ENCODE results near the gene MYOT.
A peak's percentile ranks its signal among the peaks of the same experiment; 100 is the strongest.
"Not testable (repeated sequence)": the region's sequence is repeated elsewhere in the genome, so short reads cannot be mapped to it uniquely, and the experiment has no call there.

MYOT gene

DNA sequence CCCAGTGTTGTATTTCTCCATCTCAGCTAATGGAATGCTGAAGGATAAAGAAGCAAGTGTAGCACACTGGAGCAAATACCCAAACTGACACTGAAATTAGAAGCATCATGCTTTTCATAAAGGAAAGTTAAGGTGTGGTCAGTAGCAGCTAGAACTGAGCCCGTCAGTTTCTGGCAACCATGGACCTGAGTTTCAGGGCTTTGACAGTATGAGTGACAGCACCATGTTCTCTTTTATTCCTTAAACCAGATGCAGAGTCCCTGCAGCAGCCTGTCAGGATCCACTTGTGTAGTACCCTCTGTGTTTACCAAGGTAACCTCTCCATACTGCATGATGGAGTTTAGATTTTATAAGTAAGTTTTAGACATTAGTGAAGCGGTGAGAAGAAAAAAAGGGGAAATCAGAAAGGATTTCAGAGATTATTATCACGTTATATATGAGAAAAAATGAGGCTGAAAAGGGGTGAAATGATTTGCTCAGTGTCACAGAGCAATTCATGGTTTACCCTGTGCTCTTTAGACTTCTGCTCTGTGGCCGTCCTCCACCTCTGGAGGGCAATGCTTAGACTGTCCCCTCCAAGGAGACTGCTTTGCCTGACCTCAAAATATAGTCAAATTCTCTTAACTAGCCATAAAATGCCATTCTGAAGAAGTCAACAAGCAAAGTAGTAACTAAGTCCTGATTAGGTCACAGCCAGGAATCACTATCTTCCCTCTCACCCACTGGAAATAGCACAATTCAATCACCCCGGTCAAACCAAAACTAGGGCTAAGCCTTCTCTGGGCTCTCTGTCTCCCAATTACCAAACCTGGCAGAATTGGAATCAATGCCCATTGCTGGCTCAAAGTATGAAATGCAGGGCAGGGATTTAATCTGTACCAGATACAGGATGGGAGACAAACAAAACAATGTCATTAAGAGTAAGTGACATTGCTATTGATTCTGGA lies 10.5 kb upstream of the MYOT start:
- no peak for DNase-seq

DNA sequence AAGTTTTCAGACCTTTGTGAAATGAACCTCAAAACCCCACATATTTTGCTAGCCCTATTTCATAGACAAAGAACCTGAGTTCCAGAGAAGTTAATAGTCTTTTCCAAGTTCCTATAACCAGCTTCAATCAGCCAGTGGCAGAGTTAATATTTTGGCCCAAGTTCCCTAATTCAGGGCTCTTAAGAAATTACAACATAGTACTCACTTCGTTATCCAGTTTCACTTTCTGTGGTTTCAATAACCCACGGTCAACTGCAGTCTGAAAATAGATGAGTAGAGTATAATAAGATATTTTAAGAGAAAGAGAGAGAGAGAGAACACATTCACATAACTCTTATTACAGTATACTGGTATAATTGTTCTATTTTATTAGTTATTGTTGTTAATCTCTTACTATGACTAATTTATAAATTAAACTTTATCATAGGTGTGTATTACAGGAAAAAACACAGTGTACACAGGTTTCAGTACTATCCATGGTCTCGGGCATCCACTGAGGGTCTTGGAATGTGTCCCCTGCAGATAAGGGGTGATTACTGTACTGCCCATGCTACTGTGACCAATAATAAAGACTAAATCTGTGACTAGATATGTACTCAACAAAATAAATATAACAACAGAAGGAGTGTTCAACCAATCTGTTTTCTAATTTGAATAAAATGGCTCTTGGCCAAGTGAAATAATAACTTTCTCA lies 9.3 kb upstream of the MYOT start:
- peak in 1 of 2 donors; percentile 5 for DNase-seq

DNA sequence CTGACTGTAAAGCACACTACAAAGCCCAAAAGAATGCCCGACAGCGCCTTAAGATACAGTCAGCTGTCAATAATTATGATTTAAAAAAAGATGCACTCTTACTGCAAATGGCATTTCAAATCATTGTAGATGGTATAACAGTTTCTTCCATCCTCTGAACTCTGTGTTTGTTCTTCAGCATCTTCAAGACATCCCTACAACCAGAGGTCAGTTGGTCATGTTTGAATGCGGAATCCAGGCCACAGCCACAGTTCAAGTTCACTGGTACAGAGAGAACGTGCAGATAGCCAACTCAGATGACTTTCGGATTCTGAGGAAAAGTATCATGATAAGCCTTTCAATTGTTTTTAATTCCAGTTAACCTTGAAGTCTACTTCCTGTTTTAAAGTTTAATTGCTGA lies 8.7 kb upstream of the MYOT start:
- DNase-seq = no peak

DNA sequence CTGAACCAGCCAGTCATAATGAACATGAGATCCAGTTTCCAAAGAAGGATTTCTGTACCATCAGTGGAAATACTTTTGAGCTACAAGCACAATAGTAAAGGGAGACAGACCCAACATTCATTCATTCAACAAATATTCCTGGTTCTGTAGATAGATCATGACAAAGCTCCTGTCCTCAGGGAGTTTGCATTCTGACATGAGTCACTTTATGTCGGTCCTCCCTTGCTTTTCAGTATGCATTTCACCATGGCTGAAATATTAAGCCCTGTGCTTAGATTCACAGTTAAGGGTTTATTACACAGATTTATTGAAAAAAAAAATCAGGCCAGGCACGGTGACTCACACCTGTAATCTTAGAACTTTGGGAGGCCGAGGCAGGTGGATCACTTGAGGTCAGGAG lies 5.4 kb upstream of the MYOT start:
- no peak for DNase-seq

DNA sequence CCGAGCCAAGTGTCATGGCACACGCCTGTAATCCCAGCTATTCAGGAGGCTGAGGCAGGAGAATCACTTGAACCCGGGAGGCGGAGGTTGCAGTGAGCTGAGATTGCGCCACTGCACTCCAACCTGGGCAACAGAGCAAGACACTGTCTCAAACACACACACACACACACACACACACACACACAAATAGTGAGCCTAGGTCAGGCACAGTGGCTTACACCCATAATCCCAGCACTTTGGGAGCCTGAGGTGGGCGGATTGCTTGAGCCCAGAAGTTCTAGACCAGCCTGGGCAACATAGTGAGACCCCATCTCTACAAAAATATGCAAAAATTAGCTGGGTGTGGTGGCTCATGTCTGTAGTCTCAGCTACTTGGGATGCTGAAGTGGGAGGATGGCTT lies 4.0 kb upstream of the MYOT start:
- not testable (repeated sequence) for DNase-seq

DNA sequence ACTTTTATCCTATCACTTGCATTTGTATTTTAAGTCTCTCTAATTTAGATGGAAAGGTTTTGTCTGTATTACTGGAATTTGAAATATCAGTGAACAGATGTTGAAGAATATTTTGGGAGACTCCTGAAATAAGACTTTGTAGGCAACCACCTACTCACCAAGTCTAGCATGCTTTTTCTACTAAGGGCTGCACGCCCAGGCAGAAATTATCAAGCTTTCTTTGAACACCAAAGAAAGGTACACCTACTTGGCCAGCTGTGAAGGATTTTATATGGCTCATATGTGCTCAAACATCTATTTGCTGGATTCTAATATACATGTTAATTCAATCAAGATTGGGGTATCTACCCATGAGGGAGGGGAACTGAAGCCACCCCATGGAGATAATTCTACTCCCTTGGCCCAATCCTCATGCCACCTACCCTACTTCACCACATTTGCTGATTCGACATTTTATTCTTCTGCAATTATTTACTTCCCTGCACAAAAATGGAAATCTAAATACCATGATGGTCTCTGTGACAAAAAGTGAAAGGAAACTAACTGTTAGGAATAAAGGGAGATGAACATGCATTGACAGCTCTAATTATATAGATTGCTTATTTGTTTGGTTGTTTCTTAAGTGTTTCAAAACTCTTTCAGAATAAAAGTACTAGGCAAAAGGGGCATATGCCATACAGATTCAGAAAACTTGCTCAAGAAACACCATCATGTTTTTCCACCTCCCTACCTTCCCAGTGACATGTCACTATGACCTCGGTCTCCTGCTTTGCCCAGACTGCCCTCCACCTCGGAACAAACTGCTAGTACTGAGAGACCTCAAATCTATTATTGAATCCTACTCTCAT lies 895 bp upstream of the MYOT start:
- DNase-seq = no peak

DNA sequence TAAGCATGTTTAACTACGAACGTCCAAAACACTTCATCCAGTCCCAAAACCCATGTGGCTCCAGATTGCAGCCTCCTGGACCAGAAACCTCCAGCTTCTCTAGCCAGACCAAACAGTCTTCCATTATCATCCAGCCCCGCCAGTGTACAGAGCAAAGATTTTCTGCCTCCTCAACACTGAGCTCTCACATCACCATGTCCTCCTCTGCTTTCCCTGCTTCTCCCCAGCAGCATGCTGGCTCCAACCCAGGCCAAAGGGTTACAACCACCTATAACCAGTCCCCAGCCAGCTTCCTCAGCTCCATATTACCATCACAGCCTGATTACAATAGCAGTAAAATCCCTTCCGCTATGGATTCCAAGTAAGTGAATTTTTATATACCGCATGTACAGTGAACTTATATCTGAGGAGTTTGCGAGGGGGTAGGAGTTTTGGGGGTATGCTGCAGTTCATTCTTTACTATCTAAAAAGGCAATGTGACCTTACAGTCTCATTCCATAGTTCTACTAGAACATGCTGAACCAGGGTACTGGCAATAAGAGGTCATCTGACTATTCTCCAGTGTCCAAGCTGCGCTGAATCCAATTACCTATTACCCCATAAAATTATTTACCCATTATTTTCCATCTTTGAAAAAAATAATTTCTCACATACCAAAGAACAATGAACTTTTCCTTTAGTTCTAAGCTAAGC lies 3.1 kb downstream of the MYOT start:
- DNase-seq = no peak

DNA sequence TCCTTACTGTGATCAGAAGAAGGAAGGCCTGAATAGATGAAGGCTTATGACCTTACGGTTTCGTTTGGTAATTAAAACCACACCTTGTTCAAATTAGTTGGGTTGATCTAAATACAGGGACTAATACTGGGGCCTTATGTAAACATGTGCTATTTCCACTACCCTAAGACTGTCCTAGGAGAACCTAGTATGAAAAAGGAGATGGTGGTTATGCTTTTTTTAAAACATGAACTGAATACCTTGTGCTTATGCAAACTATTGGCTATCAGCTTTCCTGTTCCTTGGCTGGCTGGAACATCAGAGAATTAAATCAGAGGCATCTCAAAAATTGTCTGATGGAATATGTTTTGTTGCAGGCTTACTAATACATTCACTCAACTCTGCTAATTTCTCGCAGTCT lies 3.9 kb downstream of the MYOT start:
- DNase-seq = no peak

DNA sequence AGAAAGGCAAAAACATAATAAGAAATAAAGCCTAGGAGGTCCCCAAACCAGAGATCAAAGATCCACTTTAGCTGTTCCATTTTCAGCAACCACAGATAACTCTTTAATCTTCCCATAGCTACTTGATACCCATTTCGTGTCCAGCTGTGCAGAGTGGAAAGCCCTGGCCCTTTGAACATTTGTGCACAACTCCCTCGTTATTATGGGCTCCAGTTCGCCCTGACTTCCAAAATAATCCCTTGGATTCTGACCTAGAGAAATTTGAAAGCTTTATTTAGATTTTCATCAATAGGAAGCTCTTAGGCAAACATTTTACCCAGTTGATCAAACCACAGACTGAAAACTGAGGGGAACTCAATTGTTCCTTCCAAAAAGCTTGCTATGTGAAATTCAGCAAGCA lies 4.8 kb downstream of the MYOT start:
- no peak for DNase-seq

DNA sequence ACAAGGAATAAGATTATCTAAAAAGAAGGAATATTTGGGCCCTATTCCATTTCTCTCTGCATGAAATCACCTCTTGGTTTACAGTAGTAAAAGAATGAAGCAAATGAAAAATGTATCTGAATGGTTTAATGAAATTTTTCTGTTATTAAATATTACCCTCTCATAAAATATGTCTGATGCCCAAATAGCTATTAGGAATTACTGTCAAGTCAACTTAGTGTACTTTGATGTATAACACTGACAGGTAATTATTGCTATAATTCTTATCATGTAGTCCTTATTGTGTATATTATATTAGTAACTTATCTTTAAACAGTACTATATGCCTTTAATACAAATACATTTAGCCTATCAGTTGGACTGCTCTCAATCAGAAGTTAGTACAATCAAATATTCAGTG lies 8.4 kb downstream of the MYOT start:
- no peak for DNase-seq

DNA sequence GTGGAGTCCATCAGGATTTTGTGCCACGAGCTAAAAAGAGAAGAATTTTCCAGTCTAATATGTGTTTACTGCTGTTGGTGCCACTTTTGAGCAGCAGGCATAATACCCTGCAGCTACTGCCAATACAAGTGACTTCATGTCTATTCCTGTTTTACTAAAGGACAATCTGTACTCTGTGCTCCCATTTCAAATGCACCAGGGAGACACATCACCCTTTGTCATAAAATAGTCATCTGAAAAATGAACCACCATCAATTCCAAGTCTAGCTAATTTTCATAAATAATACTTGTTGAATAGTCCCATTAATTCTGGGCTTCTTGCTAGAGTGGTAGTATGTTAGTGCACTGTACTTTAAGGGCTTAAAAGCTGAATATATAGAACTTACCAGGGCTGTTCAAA lies 12.7 kb downstream of the MYOT start:
- no peak for DNase-seq

DNA sequence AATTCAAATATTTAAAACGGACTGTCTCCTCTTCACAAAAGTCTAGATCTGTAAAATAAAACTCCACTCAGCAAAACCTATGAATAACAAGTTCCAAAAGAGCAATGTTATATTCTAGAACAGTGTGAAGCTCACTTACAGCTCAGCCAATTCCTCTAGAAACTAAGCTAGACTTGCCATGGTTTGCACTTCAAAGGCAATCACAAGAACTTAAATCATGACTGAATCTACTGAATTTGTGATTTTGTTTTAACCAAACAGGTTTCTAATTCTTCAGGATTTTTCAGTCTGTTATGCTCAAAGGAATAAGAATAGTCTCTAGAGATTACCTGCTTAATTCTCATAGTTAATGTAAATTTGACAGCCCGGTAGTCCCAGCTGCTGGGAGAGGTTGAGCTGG lies 20.2 kb downstream of the MYOT start:
- DNase-seq = no peak

DNA sequence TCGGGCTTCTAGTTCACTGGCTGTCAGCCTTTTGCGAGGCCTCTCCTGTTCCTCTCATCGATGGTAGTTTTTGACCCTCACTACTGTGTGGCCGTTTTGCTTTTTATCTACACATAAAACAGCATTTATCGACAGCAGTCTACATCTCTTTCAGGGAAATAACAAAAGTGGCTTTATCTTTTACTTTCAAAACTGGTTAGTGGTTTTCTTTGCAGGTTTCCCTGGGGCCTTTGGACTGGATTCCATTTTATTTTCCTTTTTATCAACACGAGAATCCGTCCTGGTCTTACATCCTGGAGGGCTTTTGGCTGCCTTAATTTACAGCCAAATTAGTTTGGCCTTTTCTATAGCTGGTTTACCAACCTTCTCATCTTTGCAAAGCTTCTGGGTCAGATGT lies 20.8 kb downstream of the MYOT start:
- DNase-seq = peak in 1 of 2 donors; percentile 3

DNA sequence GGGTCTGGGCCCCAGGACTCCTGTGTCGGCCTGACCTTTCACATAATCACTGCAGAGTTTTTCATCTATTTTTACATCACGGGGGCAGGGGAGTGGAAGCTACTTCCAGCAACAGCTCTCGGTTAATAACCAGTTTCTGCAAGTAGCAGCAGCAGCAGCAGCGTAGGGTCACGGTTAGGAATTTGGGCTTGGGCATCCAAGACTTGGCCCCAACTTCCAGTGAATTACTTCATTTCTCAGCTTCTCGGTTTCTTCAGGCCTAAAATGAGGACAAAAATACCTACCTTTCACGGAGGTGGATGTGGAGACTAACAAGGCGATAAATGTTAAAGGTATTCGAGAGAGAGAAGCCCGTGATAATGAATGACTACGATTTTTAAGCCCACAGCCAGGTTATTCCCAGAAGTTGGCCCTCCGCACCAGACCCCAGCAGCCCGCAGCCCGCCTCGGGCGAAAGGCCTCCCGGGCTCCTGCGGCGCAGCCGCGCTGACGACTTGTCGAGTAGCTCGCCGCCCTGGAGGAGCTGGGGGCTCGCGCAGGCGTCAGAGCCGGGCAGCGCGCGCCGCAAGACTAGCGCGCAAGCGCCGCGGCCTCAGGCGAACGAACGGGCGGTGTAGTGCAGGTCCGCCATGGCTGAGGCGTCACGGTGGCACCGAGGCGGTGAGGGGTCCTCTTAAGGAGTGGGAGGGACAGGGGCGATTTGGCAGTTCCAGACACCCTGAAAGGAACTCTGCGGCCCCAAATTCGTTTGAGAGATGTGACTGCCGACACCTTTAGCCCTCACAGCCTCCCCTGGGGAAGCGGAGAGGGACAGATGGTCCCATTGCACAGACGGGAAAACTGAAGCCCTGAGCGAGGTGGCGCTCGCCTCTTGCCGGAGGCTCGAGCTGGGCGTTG lies 21.5 kb downstream of the MYOT start, which contains the start of gene PKD2L2:
TSS of gene PKD2L2 (plus strand) at position 595 of the 897 bp plus-strand sequence. CDS start at position 630, 35 bp downstream.
- DNase-seq = peak; percentile 88 to 92

DNA sequence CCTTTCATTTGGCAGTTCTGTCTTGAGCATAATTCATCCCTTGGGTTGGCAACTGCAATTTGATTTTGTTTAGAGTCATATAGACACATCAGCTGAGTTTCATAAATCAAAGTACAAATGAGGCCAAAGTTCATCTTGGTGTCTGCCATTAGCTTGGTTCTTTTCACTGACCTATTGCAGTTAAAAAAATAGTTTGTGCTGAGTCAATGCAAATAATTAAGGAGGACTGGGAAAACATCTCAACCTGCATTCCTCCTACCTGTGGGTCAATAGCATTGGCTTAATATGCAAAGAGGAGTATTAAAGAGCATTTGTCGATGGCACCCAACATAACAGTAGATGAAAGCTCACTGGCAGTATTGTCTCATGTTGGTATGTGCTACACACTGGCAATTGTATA lies 23.2 kb downstream of the MYOT start:
- no peak for DNase-seq

DNA sequence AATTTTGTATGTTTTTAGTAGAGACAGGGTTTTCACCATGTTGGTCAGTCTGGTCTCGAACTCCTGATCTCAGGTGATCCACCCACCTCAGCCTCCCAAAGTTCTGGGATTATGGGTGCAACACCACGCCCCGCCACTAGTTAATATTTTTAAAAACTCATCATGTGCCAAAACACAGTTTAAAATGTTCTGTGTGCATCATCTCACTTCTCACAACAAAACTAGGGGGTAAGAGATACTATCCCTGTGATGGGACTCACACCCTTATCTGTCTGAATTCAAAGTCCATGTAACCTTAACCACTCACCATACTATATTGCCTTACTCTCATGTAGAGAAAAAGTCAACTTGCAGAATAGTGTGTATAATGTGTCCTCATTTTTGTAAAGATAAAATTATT lies 24.2 kb downstream of the MYOT start:
- DNase-seq = peak in 1 of 2 donors; percentile 3

DNA sequence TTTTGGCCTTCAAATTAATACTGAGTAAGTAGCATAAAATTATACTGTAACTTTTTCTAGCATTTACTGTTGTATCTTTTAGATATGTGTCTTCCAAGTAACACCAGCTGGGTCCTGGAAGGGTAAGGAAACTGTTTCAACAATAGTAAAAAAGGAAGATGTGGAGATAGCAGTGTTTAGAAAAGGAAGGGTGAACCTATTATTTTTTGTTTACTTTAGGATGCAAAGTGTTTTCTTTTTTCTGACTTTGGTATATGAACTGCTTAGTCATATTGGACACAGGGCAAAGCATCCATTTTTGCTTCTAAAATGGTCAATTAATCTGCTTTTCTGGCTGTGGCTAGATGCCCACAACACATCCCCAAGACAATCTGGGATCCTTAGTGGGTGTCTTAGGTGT lies 26.9 kb downstream of the MYOT start:
- DNase-seq = no peak

DNA sequence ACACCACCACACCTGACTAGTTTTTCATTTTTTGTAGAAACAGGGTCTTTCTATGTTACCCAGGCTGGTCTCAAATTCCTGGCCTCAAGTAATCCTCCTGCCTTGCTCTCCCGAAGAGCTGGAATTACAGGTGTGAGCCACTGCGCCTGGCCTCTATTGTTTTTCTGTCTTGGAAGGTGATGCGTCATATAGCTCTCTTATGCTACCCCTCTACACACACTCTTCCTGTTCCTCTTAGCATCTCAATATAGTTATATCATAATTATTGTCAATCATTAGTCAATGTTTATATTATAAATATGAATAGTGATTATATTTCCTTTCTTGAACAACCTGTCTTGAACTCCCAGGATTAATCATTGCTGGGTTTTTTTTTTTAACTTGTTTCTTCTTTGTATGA lies 28.9 kb downstream of the MYOT start:
- DNase-seq = no peak

DNA sequence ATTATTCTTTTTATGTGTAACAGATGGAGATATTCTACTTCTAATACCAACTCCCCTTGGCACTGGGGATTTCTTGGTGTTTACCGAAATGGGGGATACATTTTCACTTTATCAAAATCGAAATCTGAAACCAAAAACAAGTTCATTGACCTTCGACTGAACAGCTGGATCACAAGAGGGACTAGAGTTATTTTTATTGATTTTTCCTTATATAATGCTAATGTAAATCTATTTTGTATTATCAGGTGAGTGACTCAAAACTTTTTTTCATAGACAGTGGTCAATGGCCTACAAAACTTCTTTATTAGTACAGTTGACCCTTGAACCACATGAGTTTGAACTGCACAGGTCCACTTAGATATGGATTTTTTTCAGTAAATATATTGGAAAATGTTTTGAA lies 31.8 kb downstream of the MYOT start:
- no peak for DNase-seq

DNA sequence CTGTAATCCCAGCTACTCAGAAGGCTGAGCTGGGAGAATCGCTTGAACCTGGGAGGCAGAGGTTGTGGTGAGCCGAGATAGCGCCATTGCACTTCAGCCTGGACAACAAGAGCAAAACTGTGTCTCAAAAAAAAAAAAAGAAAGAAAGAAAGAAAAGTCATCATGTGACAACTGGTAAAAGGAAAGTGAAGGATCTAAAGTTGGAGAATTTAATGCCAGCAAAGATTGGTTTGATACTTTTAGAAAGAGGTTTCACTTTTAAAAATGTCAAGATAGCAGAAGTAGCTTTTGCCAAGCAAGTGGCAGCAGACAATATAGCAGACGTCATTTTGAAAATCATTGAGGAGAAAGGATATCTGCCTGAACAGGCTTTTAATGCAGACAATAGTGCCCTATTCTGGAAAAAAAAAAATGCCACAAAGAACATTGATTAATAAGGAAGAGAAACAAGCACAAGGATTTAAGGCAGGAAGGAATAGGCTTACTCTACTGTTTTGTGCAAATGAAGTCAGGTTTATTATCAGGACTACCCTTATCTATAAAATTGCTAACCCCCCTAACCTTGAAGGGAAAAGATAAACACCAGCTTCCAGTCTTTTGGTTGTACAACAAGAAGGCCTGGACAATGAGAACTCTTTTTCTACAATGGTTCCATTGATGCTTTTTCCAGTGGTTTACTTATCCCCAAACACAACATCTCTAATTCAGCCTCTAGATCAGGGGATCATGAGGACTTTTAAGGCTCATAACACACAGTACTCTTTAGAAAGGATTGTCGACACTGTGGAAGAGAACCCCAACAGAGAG lies 33.6 kb downstream of the MYOT start:
- DNase-seq = no peak

Data from CD4-positive, alpha-beta T cell treated with Interleukin-1 beta for 1 hour (primary cell).